Natural killer cell (primary cell): Measurements from ENCODE around the gene FTCD. TPM values are rescaled to one million over a fixed set of nuclear protein-coding genes. Genes with fewer than 3 reads are reported as not detected.

ENCODE experiments used
- ATAC-seq, 3 donors: fragments of 150-1000 bp in 2 of 3; fragments of 200-7000 bp in 1 of 3; cut with Tn5 transposase; 1 replicate in 1 of 3; 2 replicates in 2 of 3; pipeline ENCODE4 v1.10.0; 2021; ENCODE audit warnings: mild to moderate bottlenecking in 2 of 3, moderate library complexity in 2 of 3
- DNase-seq, 2 donors: peaks; one replicate each; pipeline versions ENCODE4 v3.0.0 to v3.0.0-alpha.2; 2013 to 2021; ENCODE audit warnings: mixed read lengths in 1 of 2
- H3K27ac ChIP-seq: one replicate; pipeline ENCODE4 v1.5.1; 2013; ENCODE audit warnings: mild to moderate bottlenecking, low read length
- H3K27me3 ChIP-seq: one replicate; pipeline ENCODE4 v1.6.1; 2013; ENCODE audit warnings: low read length; ENCODE audit not compliant: control insufficient read depth, insufficient read depth
- H3K36me3 ChIP-seq: one replicate; pipeline ENCODE4 v1.6.1; 2013; ENCODE audit warnings: low read length; ENCODE audit not compliant: control insufficient read depth, insufficient read depth
- H3K4me1 ChIP-seq: one replicate; pipeline ENCODE4 v1.6.1; 2013; ENCODE audit warnings: low read length; ENCODE audit not compliant: control insufficient read depth, insufficient read depth
- H3K4me3 ChIP-seq: one replicate; pipeline ENCODE4 v1.5.1; 2013; ENCODE audit warnings: low read length
- H3K9me3 ChIP-seq: one replicate; pipeline ENCODE4 v1.6.1; 2013; ENCODE audit warnings: low read length; ENCODE audit not compliant: control insufficient read depth, insufficient read depth
- H3K27ac Mint-ChIP-seq, 2 donors: one replicate each; pipeline ENCODE4 v1.8.0; 2022; ENCODE audit warnings: mild to moderate bottlenecking in 2 of 2, mixed read lengths in 2 of 2, moderate library complexity in 1 of 2
- H3K27me3 Mint-ChIP-seq, 2 donors: one replicate each; pipeline ENCODE4 v1.8.0; 2022; ENCODE audit warnings: low read depth in 2 of 2, mixed read lengths in 2 of 2
- H3K36me3 Mint-ChIP-seq: one replicate; pipeline ENCODE4 v1.8.0; 2022; ENCODE audit warnings: mixed read lengths
- H3K4me1 Mint-ChIP-seq, 2 donors: one replicate each; pipeline ENCODE4 v1.8.0; 2022; ENCODE audit warnings: mixed read lengths in 2 of 2
- H3K4me3 Mint-ChIP-seq: one replicate; pipeline ENCODE4 v1.8.0; 2022; ENCODE audit warnings: mild to moderate bottlenecking, moderate library complexity, mixed read lengths
- H3K9me3 Mint-ChIP-seq, 2 donors: one replicate each; pipeline ENCODE4 v1.8.0; 2022; ENCODE audit warnings: mixed read lengths in 2 of 2
- CTCF ChIP-seq: fragments of 200-600 bp; IDR thresholded peaks from one replicate; pipeline ENCODE4 v1.8.0; 2022; ENCODE audit warnings: antibody characterized with exemption
- WGBS: methylation state at CpG from one replicate; pipeline ENCODE4 v1.1.7; 2013; ENCODE audit warnings: missing lambda C conversion rate; ENCODE audit not compliant: insufficient coverage; 5-methylcytosine and 5-hydroxymethylcytosine counted together
- intact Hi-C: fragments of 100-400 bp; cut with micrococcal nuclease; formaldehyde crosslinking; loops from one replicate; pipeline ENCODE4 v1.14.2; 2022
- total RNA-seq, 4 donors: library from RNA; stranded (reverse); fragments of 120-200 nt in 1 of 4; gene quantifications; one replicate each; pipeline versions ENCODE4 v1.2.3 to v1.2.4, GENCODE V29; 2013 to 2022

FTCD gene
- total RNA-seq, 3 donors from 2014 or later (not counting 1 experiment from before 2014, with no cell fraction given), result 0.34 TPM; not detected in 2

GRCh38 chr21:46119637-46120271 lies 35.6 kb downstream of the FTCD start:
- no peak for TF ChIP-seq CTCF
- Mint-ChIP-seq H3K36me3 (no peaks in the 10 kb centered on the region), H3K27me3 (no peaks in the 10 kb centered on the region), H3K4me1 (no peaks in the 10 kb centered on the region), H3K27ac (no peak overlapping the region), H3K9me3 (no peaks in the 10 kb centered on the region), H3K4me3 (no peak overlapping the region)
- intact Hi-C loops, result no loop called here
- Histone ChIP-seq H3K9me3 (peaks cover 4% of the 10 kb centered on the region), H3K4me1 (no peaks in the 10 kb centered on the region), H3K27me3 (no peaks in the 10 kb centered on the region), H3K36me3 (no peaks in the 10 kb centered on the region), H3K27ac (no peak overlapping the region), H3K4me3 (no peak overlapping the region)
- 83% methylated on average over 13 of the region's 14 CpGs for WGBS
- ATAC-seq (no peak), DNase-seq (peak in 1 of 2 donors; percentile 12)

GRCh38 chr21:46119144-46119636 lies 36.2 kb downstream of the FTCD start:
- no peaks in the 10 kb centered on the region for H3K4me1 ChIP-seq
- Mint-ChIP-seq H3K27ac (no peak overlapping the region), H3K36me3 (no peaks in the 10 kb centered on the region), H3K9me3 (no peaks in the 10 kb centered on the region), H3K27me3 (no peaks in the 10 kb centered on the region), H3K4me1 (no peaks in the 10 kb centered on the region), H3K4me3 (no peak overlapping the region)
- TF ChIP-seq CTCF, result no peak
- H3K27ac ChIP-seq, result no peak overlapping the region
- ATAC-seq (no peak), DNase-seq (peak in 1 of 2 donors; percentile 11)
- H3K9me3 ChIP-seq, result peaks cover 4% of the 10 kb centered on the region
- no peaks in the 10 kb centered on the region for H3K27me3 ChIP-seq
- no peaks in the 10 kb centered on the region for H3K36me3 ChIP-seq
- WGBS, result 91% methylated on average over 12 of the region's 12 CpGs
- intact Hi-C loops, result no loop called here
- H3K4me3 ChIP-seq, result no peak overlapping the region

- Histone ChIP-seq H3K36me3 (no peaks in the 10 kb centered on the region), H3K4me3 (no peak overlapping the region), H3K9me3 (peaks cover 4% of the 10 kb centered on the region), H3K27ac (no peak overlapping the region), H3K27me3 (no peaks in the 10 kb centered on the region), H3K4me1 (no peaks in the 10 kb centered on the region)
- intact Hi-C loops, result no loop called here
- WGBS, result 91% methylated on average over 27 of the region's 27 CpGs
- Mint-ChIP-seq H3K36me3 (no peaks in the 10 kb centered on the region), H3K27me3 (no peaks in the 10 kb centered on the region), H3K4me3 (no peak overlapping the region), H3K4me1 (no peaks in the 10 kb centered on the region), H3K9me3 (no peaks in the 10 kb centered on the region), H3K27ac (no peak overlapping the region)
- no peak for TF ChIP-seq CTCF
- no peak for ATAC-seq
- peak in 1 of 2 donors; percentile 14 for DNase-seq
Measured at GRCh38 chr21:46118316-46119143, 36.8 kb downstream of the FTCD start.
